ENCODE measurements around the gene KLHL10. TPM values are rescaled to one million over a fixed set of nuclear protein-coding genes. Genes with fewer than 3 reads are reported as not detected.

The KLHL10 gene
- total and polyA plus RNA-seq, 9 of the 15 experiments (the other 6 are each of a cell fraction or from before 2014, with no cell fraction given), result 0.06 to 0.56 (median 0.12) TPM; not detected in 5

DNA sequence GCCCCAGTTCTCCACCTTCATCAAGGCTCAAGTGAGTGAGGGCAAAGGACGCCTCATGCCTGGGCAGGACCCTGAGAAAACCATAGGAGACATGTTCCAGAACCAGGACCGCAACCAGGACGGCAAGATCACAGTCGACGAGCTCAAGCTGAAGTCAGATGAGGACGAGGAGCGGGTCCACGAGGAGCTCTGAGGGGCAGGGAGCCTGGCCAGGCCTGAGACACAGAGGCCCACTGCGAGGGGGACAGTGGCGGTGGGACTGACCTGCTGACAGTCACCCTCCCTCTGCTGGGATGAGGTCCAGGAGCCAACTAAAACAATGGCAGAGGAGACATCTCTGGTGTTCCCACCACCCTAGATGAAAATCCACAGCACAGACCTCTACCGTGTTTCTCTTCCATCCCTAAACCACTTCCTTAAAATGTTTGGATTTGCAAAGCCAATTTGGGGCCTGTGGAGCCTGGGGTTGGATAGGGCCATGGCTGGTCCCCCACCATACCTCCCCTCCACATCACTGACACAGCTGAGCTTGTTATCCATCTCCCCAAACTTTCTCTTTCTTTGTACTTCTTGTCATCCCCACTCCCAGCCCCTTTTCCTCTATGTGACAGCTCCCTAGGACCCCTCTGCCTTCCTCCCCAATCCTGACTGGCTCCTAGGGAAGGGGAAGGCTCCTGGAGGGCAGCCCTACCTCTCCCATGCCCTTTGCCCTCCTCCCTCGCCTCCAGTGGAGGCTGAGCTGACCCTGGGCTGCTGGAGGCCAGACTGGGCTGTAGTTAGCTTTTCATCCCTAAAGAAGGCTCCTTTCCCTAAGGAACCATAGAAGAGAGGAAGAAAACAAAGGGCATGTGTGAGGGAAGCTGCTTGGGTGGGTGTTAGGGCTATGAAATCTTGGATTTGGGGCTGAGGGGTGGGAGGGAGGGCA lies 15.1 kb upstream of the KLHL10 start:
- POLR2A ChIA-PET, result interaction anchor here (0.6 to 1.5 kb wide), 7 partner anchors 8 to 371 kb away, joined by 3 to 6 read pairs (median 4); partner anchors contain the start of genes HAP1 and NT5C3B
- CTCF ChIA-PET (ENCODE audit: low intra/inter-chr PET ratio), result interaction anchor here (0.6 kb wide), 1 partner anchor 42 kb away, joined by 3 read pairs; no protein-coding TSS in a partner anchor

DNA sequence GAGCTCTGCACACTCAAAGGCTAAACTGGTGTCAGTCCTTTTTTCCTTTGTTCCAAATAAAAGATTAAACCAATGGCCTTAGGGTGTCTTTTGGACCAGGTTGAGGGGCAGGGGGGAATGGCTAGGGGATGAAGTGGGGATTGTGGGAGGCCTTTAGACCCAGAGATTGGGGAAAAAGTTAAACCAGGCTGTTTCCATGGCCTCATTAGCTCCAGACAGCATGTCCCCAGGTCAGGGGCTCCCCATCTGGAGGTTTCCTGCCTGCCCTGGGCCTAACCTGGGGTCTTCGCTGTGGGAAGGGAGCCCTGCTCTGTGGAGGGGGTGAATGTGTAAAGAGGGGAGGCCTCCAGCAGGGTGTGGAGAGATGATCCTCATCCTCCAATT lies 14.5 kb upstream of the KLHL10 start:
- POLR2A ChIA-PET, result interaction anchor here (1.0 to 1.5 kb wide), 6 partner anchors 9 to 89 kb away, joined by 3 to 6 read pairs (median 4); partner anchors contain the start of genes HAP1 and NT5C3B
- no peaks in the 10 kb centered on the region for H3K9me1 ChIP-seq (ENCODE audit: control insufficient read depth, insufficient read depth, low read length)
- no TSS peak for BruUV-seq (replicated peaks)

More for the DNA sequence above, 15.1 kb upstream of the KLHL10 start:
- Histone ChIP-seq H3K9me1 (ENCODE audit: control insufficient read depth, insufficient read depth, low read length) (no peaks in the 10 kb centered on the region), H3K9me3 (replicated peaks; ENCODE audit: control insufficient read depth, insufficient read depth, low read depth, low read length) (no peaks in the 10 kb centered on the region), H2AFZ (ENCODE audit: low read depth, low read length) (no peak overlapping the region), H3K4me3 (no peak overlapping the region), H4K20me1 (replicated peaks; ENCODE audit: control insufficient read depth, insufficient read depth, low read length) (no peaks in the 10 kb centered on the region), H3K4me1 (replicated peaks in 1 of 2; ENCODE audit: control insufficient read depth in 2 of 2, insufficient read depth in 2 of 2, low read length in 2 of 2) (peaks cover 2 to 37% of the 10 kb centered on the region in 2 experiments; a peak in 4 of 5 replicates), H3K27me3 (ENCODE audit: control insufficient read depth in 2 of 2, insufficient read depth in 2 of 2, low read length in 2 of 2) (no peaks in the 10 kb centered on the region), H3K27ac (ENCODE audit: extremely low read depth, low read depth, low read length) (no peak overlapping the region), H3K36me3 (ENCODE audit: control insufficient read depth, insufficient read depth, low read length) (peaks cover 23% of the 10 kb centered on the region), H3K79me2 (ENCODE audit: control insufficient read depth, insufficient read depth, low read length) (no peaks in the 10 kb centered on the region), H3K9ac (ENCODE audit: insufficient read depth in 1 of 2, low read depth in 2 of 2, low read length in 2 of 2) (peak overlapping the region in 1 of 2 experiments; percentile 52; a peak in 2 of 4 replicates), H3K4me2 (ENCODE audit: insufficient read depth, low read length) (no peak overlapping the region)
- BruUV-seq (replicated peaks), result no TSS peak
- ATAC-seq (no peak), DNase-seq (ENCODE audit: extremely low read depth in 1 of 4, low spot score in 3 of 4) (peak in 1 of 4 experiments; percentile 8), FAIRE-seq (no peak)
- intact Hi-C loops (cut with micrococcal nuclease) (no loop called here), in situ Hi-C loops (cut with MboI) (no loop called here)
- TF ChIP-seq POLR2G (IDR thresholded peaks at IDR 0.05; ENCODE audit: low read depth, low read length), result peak; percentile 59
- no peak for TF ChIP-seq ZNF431 (CRISPR knock-in tag; IDR thresholded peaks at IDR 0.05)
- 0 out of 2 replicates have a peak, but pooled peaks have one; percentile 16 for TF ChIP-seq SPI1 (IDR thresholded peaks at IDR 0.05; ENCODE audit: borderline replicate concordance, low read depth, low read length)
- whole genome bisulfite sequencing (ENCODE audit: insufficient coverage, low coverage, missing lambda C conversion rate), result 52% methylated on average over 12 of the region's 12 CpGs

More for the DNA sequence above, 14.5 kb upstream of the KLHL10 start:
- no peaks in the 10 kb centered on the region for H3K79me2 ChIP-seq (ENCODE audit: control insufficient read depth, insufficient read depth, low read length)
- FAIRE-seq, result no peak
- no peaks in the 10 kb centered on the region for H4K20me1 ChIP-seq (replicated peaks; ENCODE audit: control insufficient read depth, insufficient read depth, low read length)
- intact Hi-C loops (cut with micrococcal nuclease) (no loop called here), in situ Hi-C loops (cut with MboI) (no loop called here)
- no peak overlapping the region for H2AFZ ChIP-seq (ENCODE audit: low read depth, low read length)
- no peaks in the 10 kb centered on the region for H3K9me3 ChIP-seq (replicated peaks; ENCODE audit: control insufficient read depth, insufficient read depth, low read depth, low read length)
- no peak for ATAC-seq
- TF ChIP-seq, protein P1, sequence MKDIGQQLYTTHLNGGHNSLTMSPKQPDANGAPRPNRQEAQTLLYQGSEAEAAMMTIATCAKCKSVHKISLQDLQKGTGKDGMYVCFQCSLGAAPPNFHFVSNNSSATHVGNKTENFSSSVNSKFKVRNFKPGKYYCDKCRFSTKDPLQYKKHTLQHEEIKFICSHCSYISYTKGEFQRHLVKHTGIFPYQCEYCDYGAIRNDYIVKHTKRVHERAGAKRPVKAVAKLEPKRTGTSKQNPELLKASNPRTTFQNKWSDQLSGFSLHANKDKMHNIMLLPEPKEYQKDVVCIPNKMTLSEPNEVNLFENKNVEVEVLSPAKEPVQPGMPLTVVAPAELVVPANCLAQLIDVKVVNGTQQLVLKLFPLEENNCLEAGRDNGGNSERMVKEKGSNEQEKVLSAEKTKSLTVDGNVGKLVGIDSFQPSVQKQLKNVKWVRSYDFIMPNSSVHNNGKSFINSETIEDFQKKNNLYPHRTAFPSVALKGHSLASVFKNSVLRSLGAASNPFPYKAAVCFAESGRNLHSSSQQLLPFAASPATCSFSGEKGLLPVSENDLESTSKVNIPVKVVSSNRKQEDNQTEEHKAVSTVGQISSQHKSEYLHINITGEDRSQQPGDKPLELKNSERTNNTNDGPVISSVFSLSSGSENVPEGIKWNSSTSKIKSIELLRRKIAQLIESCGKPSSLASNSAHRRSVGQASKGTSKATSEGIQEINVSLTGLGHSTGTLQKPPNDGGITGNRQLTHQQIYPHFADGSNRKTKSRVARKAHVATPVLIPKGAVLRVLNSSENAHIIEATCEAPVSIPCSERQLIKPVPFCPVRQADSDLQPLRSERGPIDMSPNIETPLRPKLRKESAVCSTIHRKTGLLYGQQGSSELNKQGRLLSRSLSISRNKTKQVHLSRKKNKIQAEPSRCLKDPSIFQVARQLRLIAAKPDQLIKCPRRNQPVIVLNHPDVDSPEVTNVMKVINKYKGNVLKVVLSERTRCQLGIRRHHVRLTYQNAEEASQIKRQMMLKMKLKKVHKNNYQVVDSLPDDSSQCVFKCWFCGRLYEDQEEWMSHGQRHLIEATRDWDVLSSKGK (CRISPR knock-in tag; IDR thresholded peaks at IDR 0.05), result no peak
- TF ChIP-seq POLR2A (conservative IDR thresholded peaks at IDR 0.05), result 0 out of 2 replicates have a peak, but pooled peaks have one; percentile 11
- H3K4me1 ChIP-seq (replicated peaks in 1 of 2; ENCODE audit: control insufficient read depth in 2 of 2, insufficient read depth in 2 of 2, low read length in 2 of 2), result peaks cover 2 to 35% of the 10 kb centered on the region in 2 experiments; a peak in 4 of 5 replicates
- H3K36me3 ChIP-seq (ENCODE audit: control insufficient read depth, insufficient read depth, low read length), result peaks cover 29% of the 10 kb centered on the region
- no peak overlapping the region for H3K4me2 ChIP-seq (ENCODE audit: insufficient read depth, low read length)
- no peak for DNase-seq (ENCODE audit: extremely low read depth in 1 of 4, low spot score in 3 of 4)
- no CpG with 5 or more reads among the region's 1 CpG for WGBS (ENCODE audit: insufficient coverage, low coverage, missing lambda C conversion rate)
- no peaks in the 10 kb centered on the region for H3K27me3 ChIP-seq (ENCODE audit: control insufficient read depth in 2 of 2, insufficient read depth in 2 of 2, low read length in 2 of 2)
- CTCF ChIA-PET (ENCODE audit: low intra/inter-chr PET ratio), result no interaction called here
- no peak overlapping the region for H3K27ac ChIP-seq (ENCODE audit: extremely low read depth, low read depth, low read length)
- H3K9ac ChIP-seq (ENCODE audit: insufficient read depth in 1 of 2, low read depth in 2 of 2, low read length in 2 of 2), result peak overlapping the region in 1 of 2 experiments; percentile 79; a peak in 2 of 4 replicates
- H3K4me3 ChIP-seq, result no peak overlapping the region

Data from K562 (cell line).